Osteocyte (in vitro differentiated cells): ENCODE data around the gene KRTAP19-2. TPM values are rescaled to one million over a fixed set of nuclear protein-coding genes. Genes with fewer than 3 reads are reported as not detected.

Experiments
- DNase-seq: peaks from one replicate; pipeline ENCODE4 v3.0.0; 2021; ENCODE audit warnings: mixed read lengths; ENCODE audit not compliant: unreplicated experiment; ENCODE audit errors: extremely low spot score
- H3K27ac Mint-ChIP-seq: one replicate; pipeline ENCODE4 v1.8.0; 2021; ENCODE audit warnings: mild to moderate bottlenecking, mixed read lengths; ENCODE audit not compliant: unreplicated experiment
- H3K27me3 Mint-ChIP-seq: one replicate; pipeline ENCODE4 v1.8.0; 2021; ENCODE audit warnings: mixed read lengths; ENCODE audit not compliant: unreplicated experiment
- H3K36me3 Mint-ChIP-seq: one replicate; pipeline ENCODE4 v1.8.0; 2021; ENCODE audit warnings: mixed read lengths; ENCODE audit not compliant: unreplicated experiment
- H3K4me1 Mint-ChIP-seq: one replicate; pipeline ENCODE4 v1.8.0; 2021; ENCODE audit warnings: mixed read lengths; ENCODE audit not compliant: unreplicated experiment
- H3K4me3 Mint-ChIP-seq: one replicate; pipeline ENCODE4 v1.8.0; 2021; ENCODE audit warnings: mild to moderate bottlenecking, moderate library complexity, mixed read lengths; ENCODE audit not compliant: unreplicated experiment
- H3K9me3 Mint-ChIP-seq: one replicate; pipeline ENCODE4 v1.8.0; 2021; ENCODE audit warnings: mixed read lengths; ENCODE audit not compliant: unreplicated experiment
- CTCF ChIP-seq: fragments of 200-600 bp; sonication (generic); IDR thresholded peaks from 2 replicates; pipeline ENCODE4 v1.5.0; 2021; ENCODE audit warnings: antibody characterized with exemption, mild to moderate bottlenecking, moderate library complexity
- total RNA-seq: library from RNA; stranded (reverse); gene quantifications from 2 replicates; pipeline ENCODE4 v1.2.1, GENCODE V29; 2021

The KRTAP19-2 gene
- total RNA-seq, 1 donor from 2014 or later: not detected

DNA sequence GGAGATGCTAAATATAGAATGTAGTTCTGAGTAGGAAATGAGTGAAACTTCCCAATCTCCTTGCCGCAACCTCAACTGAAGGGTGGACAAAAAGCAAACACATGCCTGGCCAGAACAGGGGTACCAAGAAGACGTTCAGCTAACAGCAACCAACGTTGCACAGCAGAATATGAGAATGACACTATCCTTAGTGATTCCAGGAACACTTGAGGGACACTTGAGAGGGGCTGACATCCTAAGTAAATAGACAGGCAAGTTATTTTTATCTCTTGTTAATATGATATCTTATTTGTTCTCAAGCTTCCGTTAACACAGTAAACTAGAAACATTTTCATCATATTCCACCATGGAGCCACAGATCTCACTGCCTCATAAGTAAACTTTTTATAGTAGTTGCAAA, 8.0 kb downstream of the KRTAP19-2 start:
- no peaks in the 10 kb centered on the region for H3K36me3 Mint-ChIP-seq

DNA sequence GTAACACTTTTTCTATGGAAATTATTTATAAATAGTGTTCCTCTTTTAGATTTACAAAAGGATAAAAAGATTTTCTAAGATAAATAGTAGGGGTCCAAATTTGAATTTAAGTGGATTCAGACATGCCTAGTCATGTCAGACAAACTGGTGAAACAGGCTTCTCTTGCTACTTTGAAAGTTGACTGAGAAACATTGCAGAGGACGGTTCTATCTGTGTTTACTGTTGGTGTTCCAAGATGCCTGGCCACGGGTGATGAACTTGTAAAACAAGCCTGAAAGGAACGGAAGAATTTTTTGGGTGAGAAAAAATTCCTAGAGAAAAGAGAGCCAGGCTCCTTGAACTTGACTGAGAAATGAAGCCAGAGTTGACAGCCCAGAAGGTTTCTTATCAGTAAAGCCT, 9.2 kb downstream of the KRTAP19-2 start:
- TF ChIP-seq CTCF: no peak
- Mint-ChIP-seq H3K27me3 (peaks cover 3% of the 10 kb centered on the region), H3K4me3 (no peak overlapping the region), H3K9me3 (no peaks in the 10 kb centered on the region), H3K27ac (no peak overlapping the region), H3K36me3 (no peaks in the 10 kb centered on the region), H3K4me1 (no peaks in the 10 kb centered on the region)
- no peak for DNase-seq

More for the DNA sequence above, 8.0 kb downstream of the KRTAP19-2 start:
- H3K4me1 Mint-ChIP-seq: no peaks in the 10 kb centered on the region
- H3K4me3 Mint-ChIP-seq: no peak overlapping the region
- no peak overlapping the region for H3K27ac Mint-ChIP-seq
- H3K9me3 Mint-ChIP-seq: no peaks in the 10 kb centered on the region
- TF ChIP-seq CTCF: no peak
- H3K27me3 Mint-ChIP-seq: peaks cover 3% of the 10 kb centered on the region
- DNase-seq: no peak

GRCh38 chr21:30468900-30469714, 18.1 kb downstream of the KRTAP19-2 start:
- no peaks in the 10 kb centered on the region for H3K36me3 Mint-ChIP-seq
- H3K4me3 Mint-ChIP-seq: no peak overlapping the region
- DNase-seq: no peak
- H3K27ac Mint-ChIP-seq: no peak overlapping the region
- peaks cover 1% of the 10 kb centered on the region for H3K4me1 Mint-ChIP-seq
- no peak for TF ChIP-seq CTCF
- H3K27me3 Mint-ChIP-seq: no peaks in the 10 kb centered on the region
- peaks cover 6% of the 10 kb centered on the region for H3K9me3 Mint-ChIP-seq

DNA sequence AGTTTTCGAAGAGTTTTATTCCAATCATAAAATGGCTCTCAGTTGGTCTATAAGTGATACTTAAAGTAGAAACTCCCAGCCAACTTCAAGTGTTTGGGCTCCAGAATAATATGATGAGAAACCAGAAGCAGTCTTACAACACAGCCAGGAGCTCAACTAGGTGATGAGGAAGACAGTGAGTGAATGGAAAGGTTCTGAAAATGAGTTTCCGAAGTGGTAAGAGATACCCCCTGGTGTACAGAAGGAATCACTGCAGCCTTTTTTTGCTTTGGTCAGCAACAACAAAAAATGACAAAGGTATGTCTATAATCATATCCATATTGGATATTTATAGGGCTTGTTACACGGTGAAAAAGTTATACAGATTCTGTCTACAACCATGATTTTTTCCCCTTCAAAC, 23.5 kb downstream of the KRTAP19-2 start:
- no peak for DNase-seq

More for the DNA sequence above, 23.5 kb downstream of the KRTAP19-2 start:
- peak; percentile 54 for TF ChIP-seq CTCF
- Mint-ChIP-seq H3K27me3 (no peaks in the 10 kb centered on the region), H3K4me3 (no peak overlapping the region), H3K27ac (no peak overlapping the region), H3K36me3 (no peaks in the 10 kb centered on the region), H3K4me1 (no peaks in the 10 kb centered on the region), H3K9me3 (no peaks in the 10 kb centered on the region)
